Left lung (tissue), 10 donors: Measurements from ENCODE around the gene PKNOX2. TPM values are rescaled to one million over a fixed set of nuclear protein-coding genes. Genes with fewer than 3 reads are reported as not detected.

Experiments used
- ATAC-seq: fragments of 200-7000 bp; cut with Tn5 transposase; one replicate; pipeline ENCODE4 v1.9.1; 2020; ENCODE audit warnings: moderate library complexity
- DNase-seq, 4 donors: peaks; one replicate each; pipeline ENCODE4 v3.0.0-alpha.2; 2013 to 2020
- H3K27ac ChIP-seq, 2 donors: fragments of 200-600 bp; sonication (generic) in 1 of 2; one replicate each; pipeline versions ENCODE4 v1.5.0 to v1.8.0; 2020 to 2021
- H3K27me3 ChIP-seq, 2 donors: fragments of 200-600 bp; sonication (generic) in 1 of 2; one replicate each; pipeline versions ENCODE4 v1.5.0 to v1.8.0; 2020 to 2021
- H3K36me3 ChIP-seq, 2 donors: fragments of 200-600 bp; sonication (generic) in 1 of 2; one replicate each; pipeline versions ENCODE4 v1.5.0 to v1.8.0; 2020 to 2021
- H3K4me1 ChIP-seq, 2 donors: fragments of 200-600 bp; one replicate each; pipeline ENCODE4 v1.8.0; 2021
- H3K4me3 ChIP-seq, 2 donors: fragments of 200-600 bp; sonication (generic) in 1 of 2; one replicate each; pipeline versions ENCODE4 v1.5.0 to v1.8.0; 2020 to 2021; ENCODE audit warnings: mild to moderate bottlenecking in 1 of 2
- H3K9me3 ChIP-seq, 2 donors: fragments of 200-600 bp; sonication (generic) in 1 of 2; one replicate each; pipeline versions ENCODE4 v1.5.0 to v1.8.0; 2020 to 2021
- CTCF ChIP-seq, 2 donors: fragments of 200-600 bp; sonication (generic) in 1 of 2; IDR thresholded peaks; one replicate each; pipeline versions ENCODE4 v1.5.0 to v1.8.0; 2021; ENCODE audit warnings: antibody characterized with exemption in 2 of 2
- intact Hi-C, 2 donors: fragments of 100-400 bp; cut with DNase I; formaldehyde crosslinking; loops; one replicate each; pipeline versions ENCODE4 v1.11.2 to v1.14.2; 2022
- polyA plus RNA-seq, 6 donors: library from polyadenylated mRNA; unstranded; fragments of 120-200 nt; gene quantifications; one replicate each; pipeline ENCODE4 v1.2.1, GENCODE V29; 2013; ENCODE audit not compliant: insufficient read length in 6 of 6
- total RNA-seq, 2 donors: library from RNA; stranded (reverse); fragmentation: NEBNext Ultra II Directional; extraction: Animal tissue kit (Norgen Biotek cat#: 25700); gene quantifications; one replicate each; pipeline ENCODE4 v1.2.1, GENCODE V29; 2021
- donor health status: DM: no; HTN: yes; CAD: no.
- donor health status: DM: no; HTN: no; CAD: no.

Gene PKNOX2
- total and polyA plus RNA-seq, 8 donors: 6.7 to 18.9 (median 16.7) TPM

- no peaks in the 10 kb centered on the region for H3K36me3 ChIP-seq
- intact Hi-C loops: no loop called here
- no peak for DNase-seq
- H3K4me1 ChIP-seq: no peaks in the 10 kb centered on the region
- no peak for TF ChIP-seq CTCF (IDR thresholded peaks at IDR 0.05)
- no peak overlapping the region for H3K27ac ChIP-seq
- ATAC-seq: no peak
- no peaks in the 10 kb centered on the region for H3K9me3 ChIP-seq
- no peak overlapping the region for H3K4me3 ChIP-seq
- no peaks in the 10 kb centered on the region for H3K27me3 ChIP-seq
Measured at GRCh38 chr11:125481531-125481930, 317.0 kb downstream of the PKNOX2 start.

Other genes starting within 250 kb of the PKNOX2 start
- not detected for gene HEPN1, start 245.5 kb upstream of the PKNOX2 start, total RNA-seq
- under 1 TPM in 1 of 6 donors, not detected in 5; 0.15 TPM for gene HEPN1, start 245.5 kb upstream of the PKNOX2 start, polyA plus RNA-seq
- gene HEPACAM, start 228.7 kb upstream of the PKNOX2 start, total RNA-seq: not detected
- under 1 TPM in 5 of 6 donors, not detected in 1; 0.04 to 0.31 (median 0.07) TPM for gene HEPACAM, start 228.7 kb upstream of the PKNOX2 start, polyA plus RNA-seq
- gene CCDC15, start 210.5 kb upstream of the PKNOX2 start, total RNA-seq: 1 to 10 TPM; 1.7 to 2.7 TPM
- gene CCDC15, start 210.5 kb upstream of the PKNOX2 start, polyA plus RNA-seq: 10 to 100 TPM in 1 of 6 donors, 1 to 10 TPM in 5; 5.1 to 10.1 (median 6.5) TPM
- 10 to 100 TPM; 19.3 to 42.5 TPM for gene SLC37A2, start 101.4 kb upstream of the PKNOX2 start, total RNA-seq
- 1 to 10 TPM; 2.2 to 4.0 (median 3.2) TPM for gene SLC37A2, start 101.4 kb upstream of the PKNOX2 start, polyA plus RNA-seq
- 10 to 100 TPM; 19.9 to 28.1 TPM for gene TMEM218, start 53.1 kb upstream of the PKNOX2 start, total RNA-seq
- gene TMEM218, start 53.1 kb upstream of the PKNOX2 start, polyA plus RNA-seq: 10 to 100 TPM; 51.6 to 58.7 (median 53.6) TPM